GM23338 (cell line): ENCODE results near the gene PRRG3. TPM values are rescaled to one million over a fixed set of nuclear protein-coding genes. Genes with fewer than 3 reads are reported as not detected.

Experiments
- ATAC-seq: fragments of 200-7000 bp; cut with Tn5 transposase; 3 replicates; pipeline ENCODE4 v1.9.1; 2020
- DNase-seq: peaks from one replicate; pipeline ENCODE4 v3.0.0-alpha.2; 2015; ENCODE audit warnings: low spot score
- H2AFZ ChIP-seq: fragments of 200-600 bp; sonication (generic); 2 replicates; pipeline ENCODE4 v1.8.0; 2016; ENCODE audit warnings: antibody characterized with exemption, mild to moderate bottlenecking, moderate library complexity
- H3F3A ChIP-seq: fragments of 200-600 bp; sonication (generic); replicated peaks from 2 replicates; pipeline ENCODE4 v1.8.0; 2017; ENCODE audit warnings: antibody characterized with exemption, mixed run types, low read depth
- H3K27ac ChIP-seq: fragments of 200-600 bp; sonication (generic); 2 replicates; pipeline ENCODE4 v1.6.1; 2016; ENCODE audit warnings: low read depth
- H3K27me3 ChIP-seq: fragments of 200-600 bp; sonication (generic); 2 replicates; pipeline ENCODE4 v1.8.0; 2016; ENCODE audit warnings: mild to moderate bottlenecking, mixed run types, moderate library complexity; ENCODE audit not compliant: insufficient read depth
- H3K36me3 ChIP-seq: fragments of 200-600 bp; sonication (generic); 2 replicates; pipeline ENCODE4 v1.8.0; 2016; ENCODE audit warnings: mild to moderate bottlenecking; ENCODE audit not compliant: insufficient read depth
- H3K4me1 ChIP-seq: fragments of 200-600 bp; sonication (generic); 2 replicates; pipeline ENCODE4 v1.8.0; 2016; ENCODE audit warnings: mild to moderate bottlenecking, moderate library complexity; ENCODE audit not compliant: insufficient read depth
- H3K4me2 ChIP-seq: fragments of 200-600 bp; sonication (generic); 2 replicates; pipeline ENCODE4 v1.7.1; 2017; ENCODE audit warnings: mixed run types
- H3K4me3 ChIP-seq: fragments of 200-600 bp; sonication (generic); 2 replicates; pipeline ENCODE4 v1.6.1; 2016; ENCODE audit warnings: mixed run types
- H3K79me2 ChIP-seq: fragments of 200-600 bp; sonication (generic); replicated peaks from 2 replicates; pipeline ENCODE4 v1.8.0; 2017; ENCODE audit warnings: mild to moderate bottlenecking; ENCODE audit not compliant: insufficient read depth
- H3K9me2 ChIP-seq: fragments of 200-600 bp; sonication (generic); 2 replicates; pipeline ENCODE4 v1.8.0; 2017; ENCODE audit not compliant: insufficient read depth
- H4K20me1 ChIP-seq: fragments of 200-600 bp; sonication (generic); replicated peaks from 2 replicates; pipeline ENCODE4 v1.8.0; 2017; ENCODE audit warnings: mild to moderate bottlenecking; ENCODE audit not compliant: insufficient read depth
- H3K27ac Mint-ChIP-seq: 2 replicates; pipeline ENCODE4 v1.8.0; 2020; ENCODE audit warnings: inconsistent platforms, mild to moderate bottlenecking, moderate library complexity, mixed read lengths
- H3K27me3 Mint-ChIP-seq: 3 replicates; pipeline ENCODE4 v1.8.0; 2022; ENCODE audit warnings: low read depth, mild to moderate bottlenecking, moderate library complexity, mixed read lengths, inconsistent platforms; ENCODE audit not compliant: insufficient read depth, poor library complexity
- H3K36me3 Mint-ChIP-seq: 3 replicates; pipeline ENCODE4 v1.8.0; 2021; ENCODE audit warnings: low read depth, mild to moderate bottlenecking, inconsistent platforms, moderate library complexity, mixed read lengths
- H3K4me1 Mint-ChIP-seq: 3 replicates; pipeline ENCODE4 v1.8.0; 2020; ENCODE audit warnings: mild to moderate bottlenecking, inconsistent platforms, mixed read lengths
- H3K4me3 Mint-ChIP-seq: 3 replicates; pipeline ENCODE4 v1.8.0; 2021; ENCODE audit warnings: moderate library complexity, mild to moderate bottlenecking, inconsistent platforms, mixed read lengths
- H3K9me3 Mint-ChIP-seq: 3 replicates; pipeline ENCODE4 v1.8.0; 2020; ENCODE audit warnings: moderate library complexity, mild to moderate bottlenecking, inconsistent platforms, mixed read lengths
- CREB1 ChIP-seq: fragments of 250-450 bp; sonication (Bioruptor Pico); IDR thresholded peaks from 2 replicates; pipeline ENCODE4 v1.5.0; 2020; ENCODE audit warnings: low read depth, mild to moderate bottlenecking, moderate library complexity
- EZH2 ChIP-seq: fragments of 200-600 bp; sonication (generic); IDR thresholded peaks from one replicate; pipeline ENCODE4 v1.8.0; 2017; ENCODE audit warnings: antibody characterized with exemption, mild to moderate bottlenecking, low read depth; ENCODE audit not compliant: unreplicated experiment
- EZH2phosphoT487 ChIP-seq: fragments of 200-600 bp; sonication (generic); IDR thresholded peaks from one replicate; pipeline ENCODE4 v1.8.1; 2018; ENCODE audit warnings: antibody characterized with exemption; ENCODE audit not compliant: unreplicated experiment
- JUNB ChIP-seq: IDR thresholded peaks from one replicate; pipeline ENCODE4 v1.6.1; 2016; ENCODE audit warnings: antibody characterized with exemption; ENCODE audit not compliant: unreplicated experiment
- NANOG ChIP-seq: IDR thresholded peaks from 2 replicates; pipeline ENCODE4 v1.6.1; 2016; ENCODE audit warnings: antibody characterized with exemption, borderline replicate concordance
- POLR2AphosphoS5 ChIP-seq: IDR thresholded peaks from 2 replicates; pipeline ENCODE4 v1.6.1; 2016; ENCODE audit warnings: antibody characterized with exemption, low read depth
- STAT1 ChIP-seq: IDR thresholded peaks from one replicate; pipeline ENCODE4 v1.6.1; 2016; ENCODE audit warnings: antibody characterized with exemption; ENCODE audit not compliant: unreplicated experiment
- ZNF114 ChIP-seq: fragments of 250-450 bp; sonication (Bioruptor Pico); IDR thresholded peaks from 2 replicates; pipeline ENCODE4 v1.5.0; 2020; ENCODE audit warnings: mild to moderate bottlenecking, moderate library complexity
- ZNF331 ChIP-seq: fragments of 250-450 bp; sonication (Bioruptor Pico); IDR thresholded peaks from 2 replicates; pipeline ENCODE4 v1.5.0; 2020; ENCODE audit warnings: low read depth, mild to moderate bottlenecking, moderate library complexity
- polyA plus RNA-seq: library from polyadenylated mRNA; unstranded; fragments of >200 nt; fragmentation: Nextera tagmentation; extraction: Ambion mirVana; gene quantifications from 2 replicates; pipeline ENCODE4 v1.2.1, GENCODE V29; 2016
- total RNA-seq: library from RNA; depleted of rRNA; stranded (reverse); fragments of >200 nt; shearing (Covaris generic); gene quantifications from 2 replicates; pipeline ENCODE4 v1.2.3, GENCODE V29; 2014
- TF ChIP-seq, protein P1 (sequence below): IDR thresholded peaks from 2 replicates; pipeline ENCODE4 v1.6.1; 2016; ENCODE audit warnings: antibody characterized with exemption
- TF ChIP-seq, protein P2 (sequence below), 2 experiments: fragments of 200-600 bp in 1 of 2; sonication (generic) in 1 of 2; conservative IDR thresholded peaks; 2 replicates each; pipeline versions ENCODE4 v1.5.1 to v1.6.1; 2016 to 2017; ENCODE audit warnings: antibody characterized with exemption in 2 of 2, low read depth in 2 of 2, mild to moderate bottlenecking in 2 of 2, moderate library complexity in 1 of 2
- TF ChIP-seq, protein P3 (sequence below): fragments of 250-450 bp; sonication (Bioruptor Pico); IDR thresholded peaks from 2 replicates; pipeline ENCODE4 v1.5.0; 2020; ENCODE audit warnings: mild to moderate bottlenecking, moderate library complexity
- TF ChIP-seq, protein P4 (sequence below): IDR thresholded peaks from one replicate; pipeline ENCODE4 v1.6.1; 2018; ENCODE audit warnings: antibody characterized with exemption; ENCODE audit not compliant: unreplicated experiment

Gene PRRG3
- total and polyA plus RNA-seq, 2 experiments from 2014 or later = 5.0 to 10.6 TPM

DNA sequence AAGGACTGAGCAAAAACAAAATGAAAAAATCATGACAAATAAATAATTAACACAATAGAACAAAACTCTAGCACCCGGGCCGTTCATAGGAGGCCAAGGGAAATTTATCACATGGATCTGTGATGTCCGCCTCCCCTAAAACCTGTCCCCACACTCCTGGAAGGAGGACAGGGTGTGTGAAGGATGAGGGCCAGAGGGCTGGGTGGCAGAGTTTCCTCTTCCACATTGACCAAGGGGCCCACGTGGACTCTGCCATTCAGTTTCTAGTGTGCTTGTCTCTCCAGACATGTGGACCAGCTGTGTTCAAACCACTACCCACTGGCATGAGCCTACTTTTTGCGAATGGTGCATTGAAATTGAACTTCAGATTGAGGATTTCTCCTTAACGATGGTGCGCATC, 6.3 kb downstream of the PRRG3 start:
- H3K9me2 ChIP-seq = no peaks in the 10 kb centered on the region
- Mint-ChIP-seq H3K4me1 (peaks cover 4% of the 10 kb centered on the region; the same call in 2 of the 3 replicates), H3K36me3 (no peaks in the 10 kb centered on the region), H3K4me3 (no peak overlapping the region), H3K9me3 (no peaks in the 10 kb centered on the region), H3K27ac (no peak overlapping the region), H3K27me3 (peaks cover 1% of the 10 kb centered on the region)
- no peak for ATAC-seq
- H3K27me3 ChIP-seq = no peaks in the 10 kb centered on the region
- H3K4me1 ChIP-seq = no peaks in the 10 kb centered on the region
- DNase-seq = no peak
- no peak overlapping the region for H3K27ac ChIP-seq
- H3F3A ChIP-seq = no peaks in the 10 kb centered on the region
- no peak overlapping the region for H2AFZ ChIP-seq
- no peaks in the 10 kb centered on the region for H3K36me3 ChIP-seq
- H3K79me2 ChIP-seq = no peaks in the 10 kb centered on the region
- no peak overlapping the region for H3K4me3 ChIP-seq
- no peak overlapping the region for H3K4me2 ChIP-seq
- TF ChIP-seq EZH2 = no peak
- no peak for TF ChIP-seq STAT1
- no peak for TF ChIP-seq NANOG
- no peak for TF ChIP-seq ZNF114 (CRISPR knock-in tag)
- TF ChIP-seq ZNF331 (CRISPR knock-in tag) = no peak
- no peak for TF ChIP-seq JUNB
- TF ChIP-seq POLR2AphosphoS5 = no peak
- TF ChIP-seq, protein P1, sequence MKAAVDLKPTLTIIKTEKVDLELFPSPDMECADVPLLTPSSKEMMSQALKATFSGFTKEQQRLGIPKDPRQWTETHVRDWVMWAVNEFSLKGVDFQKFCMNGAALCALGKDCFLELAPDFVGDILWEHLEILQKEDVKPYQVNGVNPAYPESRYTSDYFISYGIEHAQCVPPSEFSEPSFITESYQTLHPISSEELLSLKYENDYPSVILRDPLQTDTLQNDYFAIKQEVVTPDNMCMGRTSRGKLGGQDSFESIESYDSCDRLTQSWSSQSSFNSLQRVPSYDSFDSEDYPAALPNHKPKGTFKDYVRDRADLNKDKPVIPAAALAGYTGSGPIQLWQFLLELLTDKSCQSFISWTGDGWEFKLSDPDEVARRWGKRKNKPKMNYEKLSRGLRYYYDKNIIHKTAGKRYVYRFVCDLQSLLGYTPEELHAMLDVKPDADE = no peak
- TF ChIP-seq, protein P2, sequence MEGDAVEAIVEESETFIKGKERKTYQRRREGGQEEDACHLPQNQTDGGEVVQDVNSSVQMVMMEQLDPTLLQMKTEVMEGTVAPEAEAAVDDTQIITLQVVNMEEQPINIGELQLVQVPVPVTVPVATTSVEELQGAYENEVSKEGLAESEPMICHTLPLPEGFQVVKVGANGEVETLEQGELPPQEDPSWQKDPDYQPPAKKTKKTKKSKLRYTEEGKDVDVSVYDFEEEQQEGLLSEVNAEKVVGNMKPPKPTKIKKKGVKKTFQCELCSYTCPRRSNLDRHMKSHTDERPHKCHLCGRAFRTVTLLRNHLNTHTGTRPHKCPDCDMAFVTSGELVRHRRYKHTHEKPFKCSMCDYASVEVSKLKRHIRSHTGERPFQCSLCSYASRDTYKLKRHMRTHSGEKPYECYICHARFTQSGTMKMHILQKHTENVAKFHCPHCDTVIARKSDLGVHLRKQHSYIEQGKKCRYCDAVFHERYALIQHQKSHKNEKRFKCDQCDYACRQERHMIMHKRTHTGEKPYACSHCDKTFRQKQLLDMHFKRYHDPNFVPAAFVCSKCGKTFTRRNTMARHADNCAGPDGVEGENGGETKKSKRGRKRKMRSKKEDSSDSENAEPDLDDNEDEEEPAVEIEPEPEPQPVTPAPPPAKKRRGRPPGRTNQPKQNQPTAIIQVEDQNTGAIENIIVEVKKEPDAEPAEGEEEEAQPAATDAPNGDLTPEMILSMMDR (conservative IDR thresholded peaks at IDR 0.05; ENCODE audit: low read depth in 2 of 2) = no peak
- TF ChIP-seq CREB1 = no peak
- TF ChIP-seq, protein P3, sequence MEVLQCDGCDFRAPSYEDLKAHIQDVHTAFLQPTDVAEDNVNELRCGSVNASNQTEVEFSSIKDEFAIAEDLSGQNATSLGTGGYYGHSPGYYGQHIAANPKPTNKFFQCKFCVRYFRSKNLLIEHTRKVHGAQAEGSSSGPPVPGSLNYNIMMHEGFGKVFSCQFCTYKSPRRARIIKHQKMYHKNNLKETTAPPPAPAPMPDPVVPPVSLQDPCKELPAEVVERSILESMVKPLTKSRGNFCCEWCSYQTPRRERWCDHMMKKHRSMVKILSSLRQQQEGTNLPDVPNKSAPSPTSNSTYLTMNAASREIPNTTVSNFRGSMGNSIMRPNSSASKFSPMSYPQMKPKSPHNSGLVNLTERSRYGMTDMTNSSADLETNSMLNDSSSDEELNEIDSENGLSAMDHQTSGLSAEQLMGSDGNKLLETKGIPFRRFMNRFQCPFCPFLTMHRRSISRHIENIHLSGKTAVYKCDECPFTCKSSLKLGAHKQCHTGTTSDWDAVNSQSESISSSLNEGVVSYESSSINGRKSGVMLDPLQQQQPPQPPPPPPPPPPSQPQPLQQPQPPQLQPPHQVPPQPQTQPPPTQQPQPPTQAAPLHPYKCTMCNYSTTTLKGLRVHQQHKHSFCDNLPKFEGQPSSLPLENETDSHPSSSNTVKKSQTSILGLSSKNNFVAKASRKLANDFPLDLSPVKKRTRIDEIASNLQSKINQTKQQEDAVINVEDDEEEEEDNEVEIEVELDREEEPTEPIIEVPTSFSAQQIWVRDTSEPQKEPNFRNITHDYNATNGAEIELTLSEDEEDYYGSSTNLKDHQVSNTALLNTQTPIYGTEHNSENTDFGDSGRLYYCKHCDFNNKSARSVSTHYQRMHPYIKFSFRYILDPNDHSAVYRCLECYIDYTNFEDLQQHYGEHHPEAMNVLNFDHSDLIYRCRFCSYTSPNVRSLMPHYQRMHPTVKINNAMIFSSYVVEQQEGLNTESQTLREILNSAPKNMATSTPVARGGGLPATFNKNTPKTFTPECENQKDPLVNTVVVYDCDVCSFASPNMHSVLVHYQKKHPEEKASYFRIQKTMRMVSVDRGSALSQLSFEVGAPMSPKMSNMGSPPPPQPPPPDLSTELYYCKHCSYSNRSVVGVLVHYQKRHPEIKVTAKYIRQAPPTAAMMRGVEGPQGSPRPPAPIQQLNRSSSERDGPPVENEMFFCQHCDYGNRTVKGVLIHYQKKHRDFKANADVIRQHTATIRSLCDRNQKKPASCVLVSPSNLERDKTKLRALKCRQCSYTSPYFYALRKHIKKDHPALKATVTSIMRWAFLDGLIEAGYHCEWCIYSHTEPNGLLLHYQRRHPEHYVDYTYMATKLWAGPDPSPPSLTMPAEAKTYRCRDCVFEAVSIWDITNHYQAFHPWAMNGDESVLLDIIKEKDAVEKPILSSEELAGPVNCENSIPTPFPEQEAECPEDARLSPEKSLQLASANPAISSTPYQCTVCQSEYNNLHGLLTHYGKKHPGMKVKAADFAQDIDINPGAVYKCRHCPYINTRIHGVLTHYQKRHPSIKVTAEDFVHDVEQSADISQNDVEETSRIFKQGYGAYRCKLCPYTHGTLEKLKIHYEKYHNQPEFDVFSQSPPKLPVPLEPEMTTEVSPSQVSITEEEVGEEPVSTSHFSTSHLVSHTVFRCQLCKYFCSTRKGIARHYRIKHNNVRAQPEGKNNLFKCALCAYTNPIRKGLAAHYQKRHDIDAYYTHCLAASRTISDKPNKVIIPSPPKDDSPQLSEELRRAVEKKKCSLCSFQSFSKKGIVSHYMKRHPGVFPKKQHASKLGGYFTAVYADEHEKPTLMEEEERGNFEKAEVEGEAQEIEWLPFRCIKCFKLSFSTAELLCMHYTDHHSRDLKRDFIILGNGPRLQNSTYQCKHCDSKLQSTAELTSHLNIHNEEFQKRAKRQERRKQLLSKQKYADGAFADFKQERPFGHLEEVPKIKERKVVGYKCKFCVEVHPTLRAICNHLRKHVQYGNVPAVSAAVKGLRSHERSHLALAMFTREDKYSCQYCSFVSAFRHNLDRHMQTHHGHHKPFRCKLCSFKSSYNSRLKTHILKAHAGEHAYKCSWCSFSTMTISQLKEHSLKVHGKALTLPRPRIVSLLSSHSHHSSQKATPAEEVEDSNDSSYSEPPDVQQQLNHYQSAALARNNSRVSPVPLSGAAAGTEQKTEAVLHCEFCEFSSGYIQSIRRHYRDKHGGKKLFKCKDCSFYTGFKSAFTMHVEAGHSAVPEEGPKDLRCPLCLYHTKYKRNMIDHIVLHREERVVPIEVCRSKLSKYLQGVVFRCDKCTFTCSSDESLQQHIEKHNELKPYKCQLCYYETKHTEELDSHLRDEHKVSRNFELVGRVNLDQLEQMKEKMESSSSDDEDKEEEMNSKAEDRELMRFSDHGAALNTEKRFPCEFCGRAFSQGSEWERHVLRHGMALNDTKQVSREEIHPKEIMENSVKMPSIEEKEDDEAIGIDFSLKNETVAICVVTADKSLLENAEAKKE (CRISPR knock-in tag) = no peak
- TF ChIP-seq, protein P4, sequence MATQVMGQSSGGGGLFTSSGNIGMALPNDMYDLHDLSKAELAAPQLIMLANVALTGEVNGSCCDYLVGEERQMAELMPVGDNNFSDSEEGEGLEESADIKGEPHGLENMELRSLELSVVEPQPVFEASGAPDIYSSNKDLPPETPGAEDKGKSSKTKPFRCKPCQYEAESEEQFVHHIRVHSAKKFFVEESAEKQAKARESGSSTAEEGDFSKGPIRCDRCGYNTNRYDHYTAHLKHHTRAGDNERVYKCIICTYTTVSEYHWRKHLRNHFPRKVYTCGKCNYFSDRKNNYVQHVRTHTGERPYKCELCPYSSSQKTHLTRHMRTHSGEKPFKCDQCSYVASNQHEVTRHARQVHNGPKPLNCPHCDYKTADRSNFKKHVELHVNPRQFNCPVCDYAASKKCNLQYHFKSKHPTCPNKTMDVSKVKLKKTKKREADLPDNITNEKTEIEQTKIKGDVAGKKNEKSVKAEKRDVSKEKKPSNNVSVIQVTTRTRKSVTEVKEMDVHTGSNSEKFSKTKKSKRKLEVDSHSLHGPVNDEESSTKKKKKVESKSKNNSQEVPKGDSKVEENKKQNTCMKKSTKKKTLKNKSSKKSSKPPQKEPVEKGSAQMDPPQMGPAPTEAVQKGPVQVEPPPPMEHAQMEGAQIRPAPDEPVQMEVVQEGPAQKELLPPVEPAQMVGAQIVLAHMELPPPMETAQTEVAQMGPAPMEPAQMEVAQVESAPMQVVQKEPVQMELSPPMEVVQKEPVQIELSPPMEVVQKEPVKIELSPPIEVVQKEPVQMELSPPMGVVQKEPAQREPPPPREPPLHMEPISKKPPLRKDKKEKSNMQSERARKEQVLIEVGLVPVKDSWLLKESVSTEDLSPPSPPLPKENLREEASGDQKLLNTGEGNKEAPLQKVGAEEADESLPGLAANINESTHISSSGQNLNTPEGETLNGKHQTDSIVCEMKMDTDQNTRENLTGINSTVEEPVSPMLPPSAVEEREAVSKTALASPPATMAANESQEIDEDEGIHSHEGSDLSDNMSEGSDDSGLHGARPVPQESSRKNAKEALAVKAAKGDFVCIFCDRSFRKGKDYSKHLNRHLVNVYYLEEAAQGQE = no peak
- no peak for TF ChIP-seq EZH2phosphoT487
- no peaks in the 10 kb centered on the region for H4K20me1 ChIP-seq
